HL-60 (cell line): ENCODE measurements around the gene DSG4.

Source experiments
- DNase-seq, 2 experiments: peaks; one replicate each; pipeline ENCODE4 v3.0.0-alpha.2; 2010 to 2020; ENCODE audit warnings: low read depth in 1 of 2, low spot score in 1 of 2
- H3K27ac ChIP-seq: fragments of 250-450 bp; sonication (Bioruptor Pico); replicated peaks from 2 replicates; pipeline ENCODE4 v1.5.1; 2020; ENCODE audit warnings: mild to moderate bottlenecking, moderate library complexity
- H3K27me3 ChIP-seq: fragments of 250-450 bp; sonication (Bioruptor Pico); 2 replicates; pipeline ENCODE4 v1.5.1; 2021; ENCODE audit warnings: mild to moderate bottlenecking, moderate library complexity; ENCODE audit not compliant: insufficient read depth, poor library complexity, severe bottlenecking
- H3K4me3 ChIP-seq: replicated peaks from 2 replicates; pipeline ENCODE4 v1.5.1; 2011; ENCODE audit warnings: mild to moderate bottlenecking, control low read depth, low read length; ENCODE audit not compliant: insufficient read depth
- CTCF ChIP-seq: IDR thresholded peaks from one replicate; pipeline ENCODE4 v1.5.1; 2011; ENCODE audit warnings: low read length, control low read depth, inconsistent platforms; ENCODE audit not compliant: insufficient read depth
- GABPA ChIP-seq: IDR thresholded peaks from 2 replicates; pipeline ENCODE4 v1.6.1; 2012; ENCODE audit warnings: low read depth
- POLR2AphosphoS5 ChIP-seq: IDR thresholded peaks from 2 replicates; pipeline ENCODE4 v1.6.1; 2012; ENCODE audit warnings: low read depth
- SPI1 ChIP-seq: IDR thresholded peaks from 2 replicates; pipeline ENCODE4 v1.6.1; 2012; ENCODE audit warnings: low read depth, mild to moderate bottlenecking, borderline replicate concordance
- TF ChIP-seq, protein P1 (sequence below): IDR thresholded peaks from 2 replicates; pipeline ENCODE4 v1.6.1; 2012; ENCODE audit warnings: low read depth; ENCODE audit not compliant: insufficient replicate concordance

The DSG4 gene

GRCh38 chr18:31393286-31393685, 16.7 kb downstream of the DSG4 start:
- H3K27ac ChIP-seq, result no peak overlapping the region
- no peaks in the 10 kb centered on the region for H3K27me3 ChIP-seq
- TF ChIP-seq SPI1, result no peak
- TF ChIP-seq POLR2AphosphoS5, result no peak
- no peak for TF ChIP-seq CTCF
- no peak for TF ChIP-seq GABPA
- TF ChIP-seq, protein P1, sequence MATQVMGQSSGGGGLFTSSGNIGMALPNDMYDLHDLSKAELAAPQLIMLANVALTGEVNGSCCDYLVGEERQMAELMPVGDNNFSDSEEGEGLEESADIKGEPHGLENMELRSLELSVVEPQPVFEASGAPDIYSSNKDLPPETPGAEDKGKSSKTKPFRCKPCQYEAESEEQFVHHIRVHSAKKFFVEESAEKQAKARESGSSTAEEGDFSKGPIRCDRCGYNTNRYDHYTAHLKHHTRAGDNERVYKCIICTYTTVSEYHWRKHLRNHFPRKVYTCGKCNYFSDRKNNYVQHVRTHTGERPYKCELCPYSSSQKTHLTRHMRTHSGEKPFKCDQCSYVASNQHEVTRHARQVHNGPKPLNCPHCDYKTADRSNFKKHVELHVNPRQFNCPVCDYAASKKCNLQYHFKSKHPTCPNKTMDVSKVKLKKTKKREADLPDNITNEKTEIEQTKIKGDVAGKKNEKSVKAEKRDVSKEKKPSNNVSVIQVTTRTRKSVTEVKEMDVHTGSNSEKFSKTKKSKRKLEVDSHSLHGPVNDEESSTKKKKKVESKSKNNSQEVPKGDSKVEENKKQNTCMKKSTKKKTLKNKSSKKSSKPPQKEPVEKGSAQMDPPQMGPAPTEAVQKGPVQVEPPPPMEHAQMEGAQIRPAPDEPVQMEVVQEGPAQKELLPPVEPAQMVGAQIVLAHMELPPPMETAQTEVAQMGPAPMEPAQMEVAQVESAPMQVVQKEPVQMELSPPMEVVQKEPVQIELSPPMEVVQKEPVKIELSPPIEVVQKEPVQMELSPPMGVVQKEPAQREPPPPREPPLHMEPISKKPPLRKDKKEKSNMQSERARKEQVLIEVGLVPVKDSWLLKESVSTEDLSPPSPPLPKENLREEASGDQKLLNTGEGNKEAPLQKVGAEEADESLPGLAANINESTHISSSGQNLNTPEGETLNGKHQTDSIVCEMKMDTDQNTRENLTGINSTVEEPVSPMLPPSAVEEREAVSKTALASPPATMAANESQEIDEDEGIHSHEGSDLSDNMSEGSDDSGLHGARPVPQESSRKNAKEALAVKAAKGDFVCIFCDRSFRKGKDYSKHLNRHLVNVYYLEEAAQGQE, result no peak
- H3K4me3 ChIP-seq, result no peak overlapping the region
- DNase-seq, result no peak

DNA sequence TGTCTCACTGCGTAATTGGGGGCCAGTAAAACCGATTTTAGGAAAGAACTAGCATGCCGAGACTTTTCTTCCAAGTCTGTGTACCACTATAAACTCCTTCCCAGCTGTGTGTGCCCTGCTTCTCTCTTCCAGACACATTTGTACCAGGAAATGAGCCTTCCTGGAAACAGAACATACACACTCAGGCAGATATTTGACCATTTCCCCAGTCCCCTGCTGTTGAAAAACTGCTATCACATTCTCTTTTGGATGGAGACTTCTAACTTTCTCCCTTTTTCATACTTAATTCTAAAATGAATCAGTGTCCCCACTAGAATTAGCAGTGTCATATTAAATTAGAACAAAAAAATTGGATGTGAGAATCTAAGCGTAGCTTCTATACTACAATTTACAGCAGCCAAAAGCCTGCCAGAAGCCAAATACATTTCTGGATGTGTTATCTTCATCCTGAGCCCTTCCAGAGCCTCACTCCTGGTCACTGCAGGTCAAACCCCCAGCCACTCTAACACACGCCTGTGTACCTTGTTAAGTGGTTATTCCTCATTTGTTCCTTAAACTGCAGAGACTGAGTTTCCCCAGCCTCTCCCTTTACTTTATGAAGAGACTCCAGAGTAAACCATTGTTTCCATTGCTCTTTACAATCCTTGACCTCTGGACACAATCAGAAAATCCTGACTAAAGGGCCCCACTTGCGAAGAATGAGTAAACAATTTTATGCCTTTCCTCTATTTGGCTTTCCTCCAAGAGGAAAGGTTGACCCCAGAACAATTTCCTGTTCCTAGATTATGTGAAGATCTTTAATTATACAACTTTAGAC, 20.4 kb downstream of the DSG4 start:
- peaks cover 3% of the 10 kb centered on the region for H3K27me3 ChIP-seq
- no peak for TF ChIP-seq CTCF
- TF ChIP-seq, protein P1, result no peak
- no peak for TF ChIP-seq SPI1
- TF ChIP-seq POLR2AphosphoS5, result no peak
- TF ChIP-seq GABPA, result no peak
- no peak for DNase-seq
- H3K4me3 ChIP-seq, result no peak overlapping the region
- no peak overlapping the region for H3K27ac ChIP-seq

GRCh38 chr18:31398191-31398590, 21.6 kb downstream of the DSG4 start:
- Histone ChIP-seq H3K27ac (no peak overlapping the region), H3K4me3 (no peak overlapping the region), H3K27me3 (peaks cover 3% of the 10 kb centered on the region)
- no peak for TF ChIP-seq CTCF
- no peak for TF ChIP-seq SPI1
- TF ChIP-seq GABPA, result no peak
- TF ChIP-seq POLR2AphosphoS5, result no peak
- TF ChIP-seq, protein P1, result no peak
- DNase-seq, result no peak
